Pancreas (tissue), 10 donors: ENCODE data around the gene NKX2-1. TPM values are rescaled to one million over a fixed set of nuclear protein-coding genes. Genes with fewer than 3 reads are reported as not detected.

Experiments
- ATAC-seq, 4 donors: fragments of 200-7000 bp; cut with Tn5 transposase; one replicate each; pipeline versions ENCODE4 v1.8.0 to v1.9.1; 2020; ENCODE audit warnings: mild to moderate bottlenecking in 4 of 4, moderate library complexity in 4 of 4
- DNase-seq, 6 donors: peaks; one replicate each; pipeline ENCODE4 v3.0.0-alpha.2; 2020
- FAIRE-seq: peaks from 2 replicates; lab custom pipeline; 2012; peaks lifted over from hg19 to GRCh38; lab: Jason Lieb, UNC
- H3K27ac ChIP-seq, 4 donors: fragments of 200-600 bp; sonication (generic); 1 replicate in 3 of 4; 2 replicates in 1 of 4; pipeline versions ENCODE4 v1.5.0 to v1.8.0; 2020
- H3K27me3 ChIP-seq, 4 donors: fragments of 200-600 bp; one replicate each; pipeline ENCODE4 v1.8.0; 2021
- H3K36me3 ChIP-seq, 3 donors: fragments of 200-600 bp; sonication (generic) in 1 of 3; one replicate each; pipeline versions ENCODE4 v1.5.0 to v1.8.0; 2020 to 2021
- H3K4me1 ChIP-seq, 3 donors: fragments of 200-600 bp; one replicate each; pipeline ENCODE4 v1.8.0; 2021
- H3K4me3 ChIP-seq, 4 donors: fragments of 200-600 bp; sonication (generic) in 2 of 4; one replicate each; pipeline versions ENCODE4 v1.5.0 to v1.8.0; 2020 to 2021
- H3K9me3 ChIP-seq, 4 donors: fragments of 200-600 bp; one replicate each; pipeline ENCODE4 v1.8.0; 2021
- CTCF ChIP-seq, 4 donors: fragments of 200-600 bp; sonication (generic) in 3 of 4; IDR thresholded peaks; one replicate each; pipeline versions ENCODE4 v1.5.0 to v1.8.0; 2021; ENCODE audit warnings: antibody characterized with exemption in 4 of 4
- whole genome bisulfite sequencing, 2 donors: extraction: QIAGEN DNeasy Blood & Tissue Kit; methylation state at CpG; one replicate each; pipeline ENCODE4 v1.1.7; 2013; 5-methylcytosine and 5-hydroxymethylcytosine counted together
- intact Hi-C, 3 donors: fragments of 100-400 bp; cut with DNase I; formaldehyde crosslinking; loops; one replicate each; pipeline versions ENCODE4 v1.11.1 to v1.14.2; 2022
- polyA plus RNA-seq, 2 donors: library from polyadenylated mRNA; stranded (reverse); fragments of 200-250 nt; gene quantifications; one replicate each; pipeline ENCODE4 v1.2.3, GENCODE V29; 2013
- total RNA-seq, 6 donors: library from RNA; stranded (reverse); fragmentation: NEBNext Ultra II Directional in 4 of 6; extraction: Animal tissue kit (Norgen Biotek cat#: 25700) in 4 of 6; gene quantifications; one replicate each; pipeline versions ENCODE4 v1.2.1 to v1.2.4, GENCODE V29; 2021 to 2023
- donor health status: healthy with polysubstance abuse.
- donor health status: DM: no; HTN: no; CAD: no; lungs with moderate emphysema.
- donor health status: DM: no; HTN: no; CAD: no.
- donor health status: control.
- donor health status: control.
- donor health status: Bipolar disorder and iron deficiency.
- donor health status: DM: yes; HTN: yes; CAD: no.
- donor health status: DM: no; HTN: no; CAD: no.
- donor health status: DM: no; HTN: no; CAD: no.
- donor health status: DM: yes; HTN: yes; CAD: no.

The NKX2-1 gene
- total and polyA plus RNA-seq, 8 donors = 0.25 TPM; not detected in 7

- Histone ChIP-seq H3K27me3 (peaks cover 3 to 81% (median 25%) of the 10 kb centered on the region in 4 donors), H3K36me3 (no peaks in the 10 kb centered on the region), H3K27ac (no peak overlapping the region), H3K4me3 (no peak overlapping the region), H3K4me1 (peaks cover 0 to 3% (median 0%) of the 10 kb centered on the region in 3 donors), H3K9me3 (no peaks in the 10 kb centered on the region)
- DNase-seq (no peak), FAIRE-seq (no peak), ATAC-seq (no peak)
- intact Hi-C loops = no loop called here
- WGBS, 2 donors = 3% methylated on average over 38 of the region's 38 CpGs
- TF ChIP-seq CTCF (IDR thresholded peaks at IDR 0.05) = no peak
These were observed 5.5 kb downstream of the NKX2-1 start for GRCh38 chr14:36514278-36515104.

- no peak for ATAC-seq
- no peak overlapping the region for H3K4me3 ChIP-seq
- H3K27ac ChIP-seq = no peak overlapping the region
These were observed 6.4 kb downstream of the NKX2-1 start for GRCh38 chr14:36513451-36514277.

GRCh38 chr14:36513012-36513420 is 7.0 kb downstream of the NKX2-1 start:
- no peak for FAIRE-seq
- no peak for DNase-seq
- H3K27ac ChIP-seq = no peak overlapping the region
- H3K4me1 ChIP-seq = no peaks in the 10 kb centered on the region
- H3K36me3 ChIP-seq = no peaks in the 10 kb centered on the region
- intact Hi-C loops = no loop called here
- 3 to 4% methylated on average over 17 of the region's 17 CpGs for WGBS, 2 donors
- peaks cover 2 to 83% (median 20%) of the 10 kb centered on the region in 4 donors for H3K27me3 ChIP-seq
- no peak for TF ChIP-seq CTCF (IDR thresholded peaks at IDR 0.05)
- H3K4me3 ChIP-seq = no peak overlapping the region
- H3K9me3 ChIP-seq = no peaks in the 10 kb centered on the region
- ATAC-seq = no peak

More at GRCh38 chr14:36513451-36514277, 6.4 kb downstream of the NKX2-1 start:
- TF ChIP-seq CTCF (IDR thresholded peaks at IDR 0.05) = no peak
- no peak for DNase-seq
- FAIRE-seq = no peak
- Histone ChIP-seq H3K9me3 (no peaks in the 10 kb centered on the region), H3K4me1 (no peaks in the 10 kb centered on the region), H3K27me3 (peaks cover 3 to 83% (median 23%) of the 10 kb centered on the region in 4 donors), H3K36me3 (no peaks in the 10 kb centered on the region)
- intact Hi-C loops = no loop called here
- 3% methylated on average over 36 to 38 of the region's 38 CpGs for WGBS, 2 donors

- no peak overlapping the region for H3K27ac ChIP-seq
- FAIRE-seq = no peak
- WGBS, 2 donors = 2 to 4% methylated on average over 9 of the region's 9 CpGs
- H3K4me3 ChIP-seq = no peak overlapping the region
- ATAC-seq = no peak
- no peaks in the 10 kb centered on the region for H3K9me3 ChIP-seq
- no peak for TF ChIP-seq CTCF (IDR thresholded peaks at IDR 0.05)
- no peak for DNase-seq
- intact Hi-C loops = no loop called here
- H3K27me3 ChIP-seq = peaks cover 0 to 83% (median 19%) of the 10 kb centered on the region in 4 donors
- H3K36me3 ChIP-seq = no peaks in the 10 kb centered on the region
- no peaks in the 10 kb centered on the region for H3K4me1 ChIP-seq
These were observed 7.4 kb downstream of the NKX2-1 start for GRCh38 chr14:36512585-36513003.
